OCI-LY3 (cell line): ENCODE data around the gene SNED1.

Experiments used
- H2AFZ ChIP-seq: fragments of 200-600, 300-600 bp; shearing (Covaris generic); 2 replicates; pipeline ENCODE4 v1.6.0; 2014; ENCODE audit warnings: antibody characterized with exemption, low read depth, low read length
- H3K27ac ChIP-seq: fragments of 200-600, 300-600 bp; sonication (generic); 2 replicates; pipeline ENCODE4 v1.5.1; 2014; ENCODE audit warnings: mild to moderate bottlenecking, low read length, moderate library complexity, mixed read lengths
- H3K27me3 ChIP-seq: fragments of 200-600, 300-600 bp; sonication (generic); 2 replicates; pipeline ENCODE4 v1.6.1; 2014; ENCODE audit warnings: low read depth, low read length, mixed read lengths
- H3K36me3 ChIP-seq: fragments of 200-600, 300-600 bp; sonication (generic); replicated peaks from 2 replicates; pipeline ENCODE3; 2014; ENCODE audit warnings: low read depth, low read length, mixed read lengths
- H3K4me1 ChIP-seq: fragments of 300-600, 200-600 bp; sonication (generic); 2 replicates; pipeline ENCODE4 v1.6.1; 2014; ENCODE audit warnings: low read length, mixed read lengths
- H3K4me2 ChIP-seq: fragments of 200-600, 300-600 bp; sonication (generic); 2 replicates; pipeline ENCODE4 v1.6.1; 2014; ENCODE audit warnings: low read length, mixed read lengths
- H3K4me3 ChIP-seq: fragments of 300-600, 200-600 bp; sonication (generic); 2 replicates; pipeline ENCODE4 v1.5.1; 2014; ENCODE audit warnings: antibody characterized with exemption, mild to moderate bottlenecking, low read length, moderate library complexity
- H3K79me2 ChIP-seq: fragments of 300-600, 200-600 bp; shearing (Covaris generic); 2 replicates; pipeline ENCODE4 v1.6.1; 2014; ENCODE audit warnings: mild to moderate bottlenecking, low read length, mixed read lengths
- H3K9ac ChIP-seq: fragments of 300-600, 200-600 bp; shearing (Covaris generic); 2 replicates; pipeline ENCODE4 v1.6.0; 2014; ENCODE audit warnings: mild to moderate bottlenecking, low read length, moderate library complexity
- H3K9me3 ChIP-seq: fragments of 200-600, 300-600 bp; shearing (Covaris generic); 2 replicates; pipeline ENCODE4 v1.6.1; 2014; ENCODE audit warnings: low read length, mixed read lengths; ENCODE audit not compliant: insufficient read depth
- H4K20me1 ChIP-seq: fragments of 200-600, 300-600 bp; sonication (generic); 2 replicates; pipeline ENCODE4 v1.6.1; 2016; ENCODE audit warnings: low read length, mixed read lengths; ENCODE audit not compliant: insufficient read depth
- EZH2phosphoT487 ChIP-seq: fragments of 200-600 bp; shearing (Covaris generic); IDR thresholded peaks from 2 replicates; pipeline ENCODE4 v1.6.1; 2018; ENCODE audit warnings: antibody characterized with exemption, mixed run types, low read depth
- TF ChIP-seq, protein P1 (sequence below): fragments of 200-600, 300-600 bp; sonication (generic); IDR thresholded peaks from 2 replicates; pipeline ENCODE4 v1.5.1; 2014; ENCODE audit warnings: antibody characterized with exemption, low read length, low read depth

The SNED1 gene

DNA sequence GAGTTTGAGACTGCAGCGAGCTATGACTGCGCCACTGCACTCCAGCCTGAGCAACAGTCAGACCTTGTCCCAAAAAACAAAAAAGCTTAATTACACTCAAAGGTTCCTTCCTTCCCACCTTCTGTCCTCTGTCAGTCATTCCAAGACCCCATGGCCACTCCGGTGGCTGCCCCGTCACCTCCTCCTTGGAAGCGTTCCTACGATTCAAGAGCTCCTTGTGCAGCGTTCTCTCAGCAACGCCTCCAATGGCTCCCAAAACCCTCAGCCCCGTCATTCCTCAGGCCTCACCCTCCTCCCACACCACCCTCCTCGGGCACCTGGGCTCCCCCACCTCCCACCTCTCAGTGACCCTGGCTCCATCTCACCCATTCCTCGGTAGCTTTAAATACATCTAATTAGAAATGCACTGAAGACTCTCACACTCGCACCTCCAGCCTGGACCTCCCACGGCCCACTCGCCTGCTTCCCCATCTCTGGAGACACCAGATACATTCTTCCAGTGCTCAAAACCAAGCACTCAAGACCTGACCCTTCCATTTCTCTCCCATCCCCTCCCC, 142.9 kb downstream of the SNED1 start:
- Histone ChIP-seq H3K27ac (no peak overlapping the region), H3K9ac (no peak overlapping the region), H4K20me1 (no peaks in the 10 kb centered on the region), H3K79me2 (peaks cover 66% of the 10 kb centered on the region), H2AFZ (no peak overlapping the region), H3K36me3 (peaks cover 24% of the 10 kb centered on the region), H3K4me1 (peaks cover 4% of the 10 kb centered on the region), H3K4me2 (no peak overlapping the region), H3K4me3 (no peak overlapping the region), H3K27me3 (no peaks in the 10 kb centered on the region), H3K9me3 (no peaks in the 10 kb centered on the region)
- no peak for TF ChIP-seq EZH2phosphoT487
- TF ChIP-seq, protein P1, sequence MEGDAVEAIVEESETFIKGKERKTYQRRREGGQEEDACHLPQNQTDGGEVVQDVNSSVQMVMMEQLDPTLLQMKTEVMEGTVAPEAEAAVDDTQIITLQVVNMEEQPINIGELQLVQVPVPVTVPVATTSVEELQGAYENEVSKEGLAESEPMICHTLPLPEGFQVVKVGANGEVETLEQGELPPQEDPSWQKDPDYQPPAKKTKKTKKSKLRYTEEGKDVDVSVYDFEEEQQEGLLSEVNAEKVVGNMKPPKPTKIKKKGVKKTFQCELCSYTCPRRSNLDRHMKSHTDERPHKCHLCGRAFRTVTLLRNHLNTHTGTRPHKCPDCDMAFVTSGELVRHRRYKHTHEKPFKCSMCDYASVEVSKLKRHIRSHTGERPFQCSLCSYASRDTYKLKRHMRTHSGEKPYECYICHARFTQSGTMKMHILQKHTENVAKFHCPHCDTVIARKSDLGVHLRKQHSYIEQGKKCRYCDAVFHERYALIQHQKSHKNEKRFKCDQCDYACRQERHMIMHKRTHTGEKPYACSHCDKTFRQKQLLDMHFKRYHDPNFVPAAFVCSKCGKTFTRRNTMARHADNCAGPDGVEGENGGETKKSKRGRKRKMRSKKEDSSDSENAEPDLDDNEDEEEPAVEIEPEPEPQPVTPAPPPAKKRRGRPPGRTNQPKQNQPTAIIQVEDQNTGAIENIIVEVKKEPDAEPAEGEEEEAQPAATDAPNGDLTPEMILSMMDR, result no peak

DNA sequence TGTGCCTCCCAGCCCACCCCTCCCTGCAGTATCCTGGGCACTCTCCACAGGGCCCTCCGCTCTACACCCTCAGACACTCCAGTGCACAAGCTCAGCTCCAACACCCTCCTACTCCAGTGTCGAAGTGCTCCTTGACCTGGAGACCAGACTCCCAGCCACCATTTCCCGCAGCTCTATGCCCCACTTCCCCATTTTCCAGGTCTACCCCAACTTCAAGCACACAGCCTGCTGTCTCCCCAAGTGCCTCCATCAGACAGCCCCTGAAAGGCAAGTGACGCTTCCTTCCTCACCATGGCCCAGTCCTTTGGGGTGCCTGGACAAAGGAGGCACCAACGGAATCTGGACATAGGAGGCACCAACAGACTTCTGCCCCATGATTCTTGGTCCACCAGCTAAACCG, 143.6 kb downstream of the SNED1 start:
- Histone ChIP-seq H3K4me2 (no peak overlapping the region), H3K27ac (no peak overlapping the region), H3K79me2 (peaks cover 73% of the 10 kb centered on the region), H3K27me3 (no peaks in the 10 kb centered on the region), H2AFZ (no peak overlapping the region), H3K9me3 (no peaks in the 10 kb centered on the region), H3K36me3 (peaks cover 24% of the 10 kb centered on the region), H3K9ac (no peak overlapping the region), H3K4me3 (no peak overlapping the region), H4K20me1 (no peaks in the 10 kb centered on the region), H3K4me1 (peaks cover 11% of the 10 kb centered on the region)
- no peak for TF ChIP-seq EZH2phosphoT487
- TF ChIP-seq, protein P1, result no peak

DNA sequence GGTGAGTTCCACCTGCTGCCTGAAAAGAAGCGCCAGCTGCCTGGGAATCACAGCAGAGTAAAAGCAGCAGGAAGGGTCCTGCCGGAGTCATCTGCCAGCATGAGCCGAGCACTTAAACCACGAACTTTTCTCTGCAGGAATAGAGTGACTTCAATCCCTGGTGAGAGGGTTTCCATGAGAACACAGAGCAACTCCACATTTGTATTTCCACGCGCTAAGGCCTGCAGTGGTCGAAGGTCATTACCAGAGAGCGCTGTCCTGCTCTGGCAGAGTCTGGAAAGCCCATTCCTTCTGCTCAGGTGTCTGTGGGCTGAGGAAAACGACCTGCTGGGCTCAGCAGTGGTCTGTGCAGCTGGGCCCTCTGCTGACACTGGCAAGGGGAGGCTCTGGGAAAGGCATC, 144.2 kb downstream of the SNED1 start:
- no peak overlapping the region for H2AFZ ChIP-seq
- TF ChIP-seq EZH2phosphoT487, result no peak
- TF ChIP-seq, protein P1, result no peak

More for the DNA sequence above, 144.2 kb downstream of the SNED1 start:
- Histone ChIP-seq H3K27ac (no peak overlapping the region), H3K27me3 (no peaks in the 10 kb centered on the region), H3K9ac (no peak overlapping the region), H3K9me3 (no peaks in the 10 kb centered on the region), H3K36me3 (peaks cover 24% of the 10 kb centered on the region), H3K4me3 (no peak overlapping the region), H3K4me1 (peaks cover 15% of the 10 kb centered on the region), H3K79me2 (peaks cover 79% of the 10 kb centered on the region), H3K4me2 (no peak overlapping the region), H4K20me1 (no peaks in the 10 kb centered on the region)
